H1 (cell line): Measurements from ENCODE around the gene DUSP18. TPM values are rescaled to one million over a fixed set of nuclear protein-coding genes. Genes with fewer than 3 reads are reported as not detected.

ENCODE experiments used
- CTCF ChIA-PET: fragments of 300-600 bp; sonication (Branson Sonifier 250); formaldehyde crosslinking; loops from one replicate; lab custom pipeline; 2021; ENCODE audit not compliant: partially characterized antibody; lab: Charles Lee
- POLR2A ChIA-PET: fragments of 300-600 bp; sonication (Branson Sonifier 250); formaldehyde crosslinking; loops from one replicate; lab custom pipeline; 2021; ENCODE audit warnings: inconsistent platforms; ENCODE audit not compliant: partially characterized antibody; lab: Charles Lee
- DNase-seq, 2 experiments: peaks; one replicate each; pipeline versions ENCODE4 v3.0.0 to v3.0.0-alpha.2; 2010 to 2022; ENCODE audit warnings: low spot score in 2 of 2, low read depth in 1 of 2, mixed read lengths in 1 of 2
- FAIRE-seq: peaks from 2 replicates; lab custom pipeline; 2011; peaks lifted over from hg19 to GRCh38; lab: Jason Lieb, UNC
- H2AFZ ChIP-seq: 2 replicates; pipeline ENCODE4 v1.8.1; 2012; ENCODE audit warnings: low read length, inconsistent platforms
- H2AK5ac ChIP-seq: 2 replicates; pipeline ENCODE4 v1.6.1; 2013; ENCODE audit warnings: low read depth, low read length
- H2BK120ac ChIP-seq: replicated peaks from 2 replicates; pipeline ENCODE3; 2013; ENCODE audit warnings: low read depth, low read length, inconsistent platforms
- H2BK12ac ChIP-seq: 2 replicates; pipeline ENCODE4 v1.6.1; 2013; ENCODE audit warnings: low read depth, low read length
- H2BK15ac ChIP-seq: 2 replicates; pipeline ENCODE4 v1.6.1; 2013; ENCODE audit warnings: low read length
- H2BK20ac ChIP-seq: 2 replicates; pipeline ENCODE4 v1.6.1; 2013; ENCODE audit warnings: low read length
- H2BK5ac ChIP-seq: 2 replicates; pipeline ENCODE4 v1.6.1; 2013; ENCODE audit warnings: low read depth, low read length
- H3K14ac ChIP-seq: 2 replicates; pipeline ENCODE4 v1.6.1; 2013; ENCODE audit warnings: inconsistent platforms; ENCODE audit not compliant: insufficient read length
- H3K18ac ChIP-seq: 2 replicates; pipeline ENCODE4 v1.6.1; 2013; ENCODE audit warnings: low read length; ENCODE audit errors: extremely low read depth
- H3K23ac ChIP-seq: 2 replicates; pipeline ENCODE4 v1.6.1; 2013; ENCODE audit warnings: inconsistent platforms; ENCODE audit not compliant: insufficient read length
- H3K23me2 ChIP-seq: 2 replicates; pipeline ENCODE4 v1.6.1; 2013; ENCODE audit warnings: low read depth, low read length
- H3K27ac ChIP-seq: 2 replicates; pipeline ENCODE4 v1.6.1; 2011; ENCODE audit warnings: low read depth, low read length, inconsistent platforms
- H3K27me3 ChIP-seq, 4 experiments: replicated peaks in 1 of 4; 1 replicate in 1 of 4; 2 replicates in 3 of 4; pipeline versions ENCODE4 v1.6.1 to v1.8.1; 2011 to 2013; ENCODE audit warnings: low read length in 3 of 4, mild to moderate bottlenecking in 3 of 4, inconsistent platforms in 2 of 4, mixed read lengths in 2 of 4, moderate library complexity in 1 of 4; ENCODE audit not compliant: control insufficient read depth in 3 of 4, insufficient read depth in 3 of 4; ENCODE audit errors: extremely low read depth in 1 of 4
- H3K36me3 ChIP-seq, 4 experiments: 2 replicates each; pipeline versions ENCODE4 v1.6.1 to v1.8.1; 2011 to 2013; ENCODE audit warnings: mild to moderate bottlenecking in 4 of 4, low read length in 3 of 4, moderate library complexity in 2 of 4, control low read depth in 1 of 4, inconsistent platforms in 1 of 4; ENCODE audit not compliant: insufficient read depth in 4 of 4, control insufficient read depth in 2 of 4
- H3K4ac ChIP-seq: replicated peaks from 2 replicates; pipeline ENCODE3; 2013; ENCODE audit warnings: low read length, low read depth, mixed read lengths, inconsistent platforms; ENCODE audit not compliant: insufficient read length
- H3K4me1 ChIP-seq, 4 experiments: replicated peaks in 1 of 4; 1 replicate in 1 of 4; 2 replicates in 3 of 4; pipeline versions ENCODE4 v1.6.1 to v1.8.1; 2011 to 2013; ENCODE audit warnings: low read length in 3 of 4, inconsistent platforms in 2 of 4, mixed read lengths in 1 of 4; ENCODE audit not compliant: insufficient read depth in 4 of 4, control insufficient read depth in 3 of 4
- H3K4me2 ChIP-seq, 2 experiments: 2 replicates each; pipeline versions ENCODE4 v1.6.1 to v1.8.1; 2011 to 2013; ENCODE audit warnings: low read depth in 2 of 2, low read length in 2 of 2, control low read depth in 1 of 2, inconsistent platforms in 1 of 2, mild to moderate bottlenecking in 1 of 2; ENCODE audit not compliant: insufficient read depth in 1 of 2
- H3K4me3 ChIP-seq, 4 experiments: fragments of 200-600, 300-600 bp in 1 of 4; sonication (generic), shearing (Covaris generic), sonication (Bioruptor Twin) in 1 of 4; 2 replicates each; pipeline versions ENCODE4 v1.5.1 to v1.8.1; 2011 to 2016; ENCODE audit warnings: low read length in 4 of 4, low read depth in 3 of 4, control low read depth in 2 of 4, inconsistent platforms in 2 of 4, mild to moderate bottlenecking in 2 of 4, mixed read lengths in 1 of 4, moderate library complexity in 1 of 4; ENCODE audit not compliant: insufficient read depth in 2 of 4; ENCODE audit errors: extremely low read depth in 1 of 4
- H3K56ac ChIP-seq: replicated peaks from 2 replicates; pipeline ENCODE3; 2013; ENCODE audit warnings: low read depth, mild to moderate bottlenecking, mixed read lengths, low read length, inconsistent platforms; ENCODE audit not compliant: insufficient read length
- H3K79me1 ChIP-seq: 2 replicates; pipeline ENCODE4 v1.6.1; 2013; ENCODE audit warnings: low read depth, low read length, control low read depth
- H3K79me2 ChIP-seq, 2 experiments: 2 replicates each; pipeline versions ENCODE4 v1.6.1 to v1.8.1; 2012 to 2013; ENCODE audit warnings: low read length in 2 of 2, mild to moderate bottlenecking in 2 of 2, inconsistent platforms in 1 of 2; ENCODE audit not compliant: insufficient read depth in 2 of 2, control insufficient read depth in 1 of 2
- H3K9ac ChIP-seq, 4 experiments: replicated peaks in 1 of 4; 1 replicate in 1 of 4; 2 replicates in 3 of 4; pipeline versions ENCODE4 v1.6.1 to v1.8.1; 2011 to 2013; ENCODE audit warnings: low read depth in 3 of 4, low read length in 3 of 4, control low read depth in 2 of 4, mild to moderate bottlenecking in 2 of 4, moderate library complexity in 2 of 4, inconsistent platforms in 1 of 4; ENCODE audit errors: extremely low read depth in 1 of 4
- H3K9me3 ChIP-seq, 2 experiments: 2 replicates each; pipeline versions ENCODE4 v1.6.1 to v1.8.1; 2012 to 2013; ENCODE audit warnings: mild to moderate bottlenecking in 2 of 2, moderate library complexity in 2 of 2, control low read depth in 1 of 2, inconsistent platforms in 1 of 2, low read depth in 1 of 2, low read length in 1 of 2, mixed read lengths in 1 of 2; ENCODE audit not compliant: insufficient read depth in 2 of 2
- H4K20me1 ChIP-seq, 2 experiments: replicated peaks in 1 of 2; 2 replicates each; pipeline versions ENCODE3 to v1.8.1; 2011 to 2013; ENCODE audit warnings: inconsistent platforms in 2 of 2, low read length in 2 of 2, mild to moderate bottlenecking in 1 of 2; ENCODE audit not compliant: insufficient read depth in 2 of 2, control insufficient read depth in 1 of 2
- H4K5ac ChIP-seq: 2 replicates; pipeline ENCODE4 v1.6.1; 2013; ENCODE audit warnings: low read length, low read depth, mixed read lengths, inconsistent platforms; ENCODE audit not compliant: insufficient read length
- H4K8ac ChIP-seq: 2 replicates; pipeline ENCODE4 v1.8.0; 2013; ENCODE audit warnings: mild to moderate bottlenecking, moderate library complexity, low read length, inconsistent platforms; ENCODE audit not compliant: insufficient read depth; ENCODE audit errors: extremely low read depth
- H4K91ac ChIP-seq: replicated peaks from 2 replicates; pipeline ENCODE3; 2013; ENCODE audit warnings: low read length, mixed read lengths, inconsistent platforms; ENCODE audit not compliant: insufficient read length
- ASH2L ChIP-seq: fragments of 200-600, 300-600 bp; sonication (generic); IDR thresholded peaks from one replicate; pipeline ENCODE4 v1.7.1; 2017; ENCODE audit warnings: low read length
- CBX8 ChIP-seq: fragments of 300-800, 300-1000 bp; sonication (generic); IDR thresholded peaks from 2 replicates; pipeline ENCODE4 v1.7.1; 2016; ENCODE audit warnings: low read depth, low read length, borderline replicate concordance
- HDAC2 ChIP-seq, 2 experiments: fragments of 300-600 bp in 1 of 2; sonication (generic) in 1 of 2; IDR thresholded peaks; 2 replicates each; pipeline ENCODE4 v1.6.1; 2011 to 2012; ENCODE audit warnings: low read depth in 2 of 2, low read length in 2 of 2, mild to moderate bottlenecking in 2 of 2, moderate library complexity in 2 of 2, borderline replicate concordance in 1 of 2, inconsistent platforms in 1 of 2
- KDM5A ChIP-seq: fragments of 200-600 bp; IDR thresholded peaks from 2 replicates; pipeline ENCODE4 v1.7.1; 2012; ENCODE audit warnings: mild to moderate bottlenecking, low read length, inconsistent platforms, mixed read lengths
- MAFK ChIP-seq: IDR thresholded peaks from 2 replicates; pipeline ENCODE4 v1.6.1; 2012; ENCODE audit warnings: low read depth, mild to moderate bottlenecking, improper control_type of control experiment, low read length
- PHF8 ChIP-seq: fragments of 200-600 bp; sonication (generic); conservative IDR thresholded peaks from 2 replicates; pipeline ENCODE4 v1.7.1; 2012; ENCODE audit warnings: low read depth, mild to moderate bottlenecking, inconsistent platforms, low read length, moderate library complexity
- POLR2A ChIP-seq, 2 experiments: IDR thresholded peaks; 1 replicate in 1 of 2; 2 replicates in 1 of 2; pipeline ENCODE4 v1.6.1; 2011; ENCODE audit warnings: low read depth in 2 of 2, low read length in 2 of 2, mild to moderate bottlenecking in 2 of 2; ENCODE audit errors: control extremely low read depth in 1 of 2
- RAD21 ChIP-seq, 2 experiments: IDR thresholded peaks in 1 of 2; conservative IDR thresholded peaks in 1 of 2; 2 replicates each; pipeline ENCODE4 v1.6.1; 2011; ENCODE audit warnings: low read depth in 2 of 2, low read length in 2 of 2, improper control_type of control experiment in 1 of 2, inconsistent platforms in 1 of 2, mild to moderate bottlenecking in 1 of 2, moderate library complexity in 1 of 2
- SIN3A ChIP-seq, 2 experiments: IDR thresholded peaks in 1 of 2; conservative IDR thresholded peaks in 1 of 2; 2 replicates each; pipeline ENCODE4 v1.6.1; 2011 to 2012; ENCODE audit warnings: low read length in 2 of 2, improper control_type of control experiment in 1 of 2, low read depth in 1 of 2, mild to moderate bottlenecking in 1 of 2
- SIRT6 ChIP-seq: IDR thresholded peaks from one replicate; pipeline ENCODE4 v1.7.1; 2012; ENCODE audit warnings: low read length, inconsistent platforms
- SIX5 ChIP-seq: IDR thresholded peaks from 2 replicates; pipeline ENCODE4 v1.6.1; 2011; ENCODE audit warnings: mild to moderate bottlenecking, low read depth, low read length
- SP2 ChIP-seq: IDR thresholded peaks from 2 replicates; pipeline ENCODE4 v1.6.1; 2012; ENCODE audit warnings: mild to moderate bottlenecking, low read length, inconsistent platforms
- TAF1 ChIP-seq: IDR thresholded peaks from 2 replicates; pipeline ENCODE4 v1.6.1; 2011; ENCODE audit warnings: mild to moderate bottlenecking, low read depth, low read length
- TAF7 ChIP-seq: optimal IDR thresholded peaks from 2 replicates; pipeline ENCODE3; 2011; ENCODE audit warnings: low read depth, mild to moderate bottlenecking, inconsistent platforms, low read length, moderate library complexity, borderline replicate concordance
- TEAD4 ChIP-seq: IDR thresholded peaks from 2 replicates; pipeline ENCODE4 v1.6.1; 2012; ENCODE audit warnings: low read depth, low read length, inconsistent platforms, mixed read lengths
- YY1 ChIP-seq: IDR thresholded peaks from 2 replicates; pipeline ENCODE4 v1.6.1; 2011; ENCODE audit warnings: low read depth, mild to moderate bottlenecking, low read length
- polyA plus RNA-seq, 7 experiments: library from polyadenylated mRNA; depleted of rRNA in 3 of 7; stranded (reverse) in 5 of 7; unstranded in 2 of 7; fragments of >200 nt in 5 of 7; fragments of 200-250 nt in 2 of 7; gene quantifications; 1 replicate in 5 of 7; 2 replicates in 1 of 7; 4 replicates in 1 of 7; pipeline versions ENCODE4 v1.2.1 to v1.2.3, GENCODE V29; 2011 to 2013; ENCODE audit warnings: missing spikeins in 2 of 7, mixed read lengths in 2 of 7
- total RNA-seq: library from RNA; stranded (reverse); fragmentation: NEBNext Ultra II Directional; extraction: Animal tissue kit (Norgen Biotek cat#: 25700); gene quantifications from 2 replicates; pipeline ENCODE4 v1.2.1, GENCODE V29; 2021

Gene DUSP18
- total and polyA plus RNA-seq, 2 of the 8 experiments (the other 6 are each of a cell fraction or from before 2014, with no cell fraction given): 2.6 to 7.3 TPM

DNA sequence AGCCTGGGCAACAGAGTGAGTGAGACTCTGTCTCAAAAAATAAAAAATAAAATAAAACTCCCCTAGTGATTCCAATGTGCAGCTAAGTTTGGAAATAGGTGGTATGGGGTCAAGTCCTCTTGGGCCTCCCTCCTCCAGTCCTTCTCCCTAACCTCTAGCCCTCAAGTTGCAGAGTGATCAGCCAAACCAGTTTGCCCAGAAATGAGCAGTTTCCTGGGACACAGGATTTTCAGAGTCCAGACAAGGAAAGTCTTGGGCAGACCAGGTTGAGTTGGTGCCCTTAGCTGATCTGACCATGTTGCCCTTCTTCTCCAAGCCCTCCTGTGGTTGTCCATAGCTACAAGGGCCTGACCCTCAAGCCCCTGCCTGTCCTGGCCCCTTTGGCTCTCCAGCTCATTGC, 52.8 kb downstream of the DUSP18 start:
- CTCF ChIA-PET: interaction anchor here (0.5 to 3.0 kb wide), 5 partner anchors 9 to 208 kb away, joined by 3 to 15 read pairs (median 4); no protein-coding TSS in a partner anchor
- TF ChIP-seq CBX8 (no peak), ASH2L (no peak), HDAC2 (IDR thresholded peaks at IDR 0.05; ENCODE audit: borderline replicate concordance in 1 of 2, low read depth in 2 of 2, low read length in 2 of 2) (no peak), YY1 (no peak), POLR2A (IDR thresholded peaks at IDR 0.05; ENCODE audit: control extremely low read depth in 1 of 2, low read depth in 2 of 2, low read length in 2 of 2) (no peak), SIN3A (conservative IDR thresholded peaks at IDR 0.05 in 1 of 2, IDR thresholded peaks at IDR 0.05 in 1 of 2; ENCODE audit: low read depth in 1 of 2, low read length in 2 of 2) (no peak), TEAD4 (no peak), SIX5 (no peak), RAD21 (IDR thresholded peaks at IDR 0.05 in 1 of 2, conservative IDR thresholded peaks at IDR 0.05 in 1 of 2; ENCODE audit: low read depth in 2 of 2, low read length in 2 of 2) (no peak), TAF1 (no peak), KDM5A (no peak), MAFK (no peak), SP2 (no peak), TAF7 (no peak), PHF8 (no peak), SIRT6 (no peak)

More for the DNA sequence above, 52.8 kb downstream of the DUSP18 start:
- DNase-seq (no peak), FAIRE-seq (no peak)
- no peak overlapping the region for H3K4me2 ChIP-seq
- no peak overlapping the region for H4K91ac ChIP-seq
- no peak overlapping the region for H3K56ac ChIP-seq
- H2BK120ac ChIP-seq: no peak overlapping the region
- H3K4me1 ChIP-seq: no peaks in the 10 kb centered on the region
- no peak overlapping the region for H2BK15ac ChIP-seq
- no peak overlapping the region for H2AFZ ChIP-seq
- H3K18ac ChIP-seq: no peak overlapping the region
- H2BK5ac ChIP-seq: no peak overlapping the region
- no peak overlapping the region for H2AK5ac ChIP-seq
- peaks cover 2 to 5% of the 10 kb centered on the region in 2 experiments for H4K20me1 ChIP-seq
- no peak overlapping the region for H3K14ac ChIP-seq
- H3K4ac ChIP-seq: no peak overlapping the region
- no peak overlapping the region for H3K9ac ChIP-seq
- H3K23ac ChIP-seq: no peak overlapping the region
- H2BK12ac ChIP-seq: no peak overlapping the region
- H4K8ac ChIP-seq: no peak overlapping the region
- H3K79me1 ChIP-seq: peaks cover under 1% of the 10 kb centered on the region; the same call in 1 of the 2 replicates
- no peak overlapping the region for H2BK20ac ChIP-seq
- no peaks in the 10 kb centered on the region for H3K79me2 ChIP-seq
- no peaks in the 10 kb centered on the region for H3K23me2 ChIP-seq
- no peak overlapping the region for H4K5ac ChIP-seq
- H3K4me3 ChIP-seq: no peak overlapping the region
- H3K27ac ChIP-seq: no peak overlapping the region
- peaks cover 11 to 66% (median 53%) of the 10 kb centered on the region in 4 experiments; a peak in 7 of 8 replicates for H3K36me3 ChIP-seq
- POLR2A ChIA-PET: interaction anchor here (0.9 kb wide), 2 partner anchors 11 to 40 kb away, joined by 3 to 4 read pairs; no protein-coding TSS in a partner anchor
- H3K9me3 ChIP-seq: no peaks in the 10 kb centered on the region
- no peaks in the 10 kb centered on the region for H3K27me3 ChIP-seq
